Stomach smooth muscle (tissue), 2 donors: ENCODE results near the gene SNRNP27.
"Not testable (repeated sequence)": the region's sequence is repeated elsewhere in the genome, so short reads cannot be mapped to it uniquely, and the experiment has no call there.

Experiments used
- H3K27ac ChIP-seq: one replicate; pipeline ENCODE4 v1.7.0; 2013; ENCODE audit warnings: mild to moderate bottlenecking, low read length, inconsistent platforms
- H3K27me3 ChIP-seq, 2 donors: one replicate each; pipeline ENCODE4 v1.7.0; 2013; ENCODE audit warnings: low read length in 2 of 2; ENCODE audit not compliant: insufficient read depth in 2 of 2, control insufficient read depth in 1 of 2
- H3K36me3 ChIP-seq, 2 donors: one replicate each; pipeline ENCODE4 v1.7.0; 2013; ENCODE audit warnings: low read length in 2 of 2; ENCODE audit not compliant: control insufficient read depth in 2 of 2, insufficient read depth in 2 of 2
- H3K4me1 ChIP-seq: one replicate; pipeline ENCODE4 v1.7.0; 2013; ENCODE audit warnings: low read length; ENCODE audit not compliant: control insufficient read depth, insufficient read depth
- H3K4me3 ChIP-seq, 2 donors: one replicate each; pipeline ENCODE4 v1.7.0; 2013; ENCODE audit warnings: low read length in 2 of 2
- H3K9ac ChIP-seq, 2 donors: one replicate each; pipeline ENCODE4 v1.7.0; 2013; ENCODE audit warnings: low read length in 2 of 2, mild to moderate bottlenecking in 1 of 2
- H3K9me3 ChIP-seq, 2 donors: one replicate each; pipeline ENCODE4 v1.7.0; 2013; ENCODE audit warnings: low read length in 2 of 2; ENCODE audit not compliant: control insufficient read depth in 2 of 2
- donor health status: healthy.
- donor health status: Pancreatic carcinoma.

The SNRNP27 gene

GRCh38 chr2:69890881-69891280, 2.9 kb upstream of the SNRNP27 start:
- H3K27me3 ChIP-seq, result no peaks in the 10 kb centered on the region
- peaks cover 0 to 2% of the 10 kb centered on the region in 2 donors for H3K36me3 ChIP-seq
- H3K9me3 ChIP-seq, result no peaks in the 10 kb centered on the region
- H3K27ac ChIP-seq, result no peak overlapping the region
- H3K4me1 ChIP-seq, result peaks cover 10% of the 10 kb centered on the region
- H3K9ac ChIP-seq, result no peak overlapping the region
- no peak overlapping the region for H3K4me3 ChIP-seq

DNA sequence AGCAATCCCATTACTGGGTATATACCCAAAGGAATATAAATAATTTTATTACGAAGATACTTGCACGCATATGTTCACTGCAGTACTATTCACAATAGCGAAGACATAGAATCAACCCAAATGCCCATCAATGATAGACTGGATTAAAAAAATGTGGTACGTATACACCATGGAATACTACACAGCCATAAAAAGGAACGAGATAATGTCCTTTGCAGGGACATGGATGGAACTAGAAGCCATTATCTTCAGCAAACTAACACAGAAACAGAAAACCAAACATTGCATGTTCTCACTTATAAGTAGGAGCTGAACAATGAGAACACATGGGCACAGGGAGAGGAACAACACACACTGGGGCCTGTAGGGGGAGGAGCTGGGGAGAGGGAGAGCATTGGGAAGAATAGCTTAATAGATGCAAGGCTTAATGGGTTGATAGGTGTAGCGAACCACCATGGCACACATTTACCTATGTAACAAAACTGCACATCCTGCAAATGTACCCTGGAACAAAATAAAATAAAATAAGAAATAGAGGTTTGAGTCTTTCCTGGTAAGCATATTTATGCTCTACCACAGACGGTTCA, 825 bp upstream of the SNRNP27 start:
- peaks cover 8 to 16% of the 10 kb centered on the region in 2 donors for H3K36me3 ChIP-seq
- H3K4me3 ChIP-seq, result peak overlapping the region in 1 of 2 donors; percentile 92

DNA sequence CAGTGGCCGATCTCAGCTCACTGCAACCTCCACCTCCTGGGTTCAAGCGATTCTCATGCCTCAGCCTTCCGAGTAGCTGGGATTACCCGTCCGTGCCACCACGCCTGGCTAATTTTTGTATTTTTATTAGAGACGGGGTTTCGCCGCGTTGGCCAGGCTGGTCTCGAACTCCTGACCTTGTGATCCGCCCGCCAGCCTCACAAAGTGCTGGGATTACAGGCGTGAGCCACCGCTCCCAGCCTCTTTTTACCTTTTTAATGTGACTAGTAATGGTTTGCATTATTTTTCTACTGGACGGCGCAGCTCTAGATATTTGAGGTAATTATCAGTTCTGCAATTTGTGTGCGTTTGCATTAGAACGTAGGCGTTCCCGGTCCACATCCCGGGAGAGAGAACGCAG, 981 bp downstream of the SNRNP27 start:
- H3K36me3 ChIP-seq, result peaks cover 16 to 22% of the 10 kb centered on the region in 2 donors
- H3K27me3 ChIP-seq, H3K9me3 ChIP-seq, H3K27ac ChIP-seq: not testable (repeated sequence)
- H3K4me3 ChIP-seq, result peak overlapping the region; percentile 79 to 92
- peak overlapping the region; percentile 83 to 98 for H3K9ac ChIP-seq
- peaks cover 13% of the 10 kb centered on the region for H3K4me1 ChIP-seq

More for the DNA sequence above, 825 bp upstream of the SNRNP27 start:
- H3K4me1 ChIP-seq, result peaks cover 13% of the 10 kb centered on the region
- not testable (repeated sequence) for H3K27me3 ChIP-seq, H3K27ac ChIP-seq, H3K9ac ChIP-seq, H3K9me3 ChIP-seq

GRCh38 chr2:69902213-69902922, 8.6 kb downstream of the SNRNP27 start:
- no peak overlapping the region for H3K27ac ChIP-seq
- no peaks in the 10 kb centered on the region for H3K27me3 ChIP-seq
- no peak overlapping the region for H3K9ac ChIP-seq
- H3K9me3 ChIP-seq, result no peaks in the 10 kb centered on the region
- H3K4me3 ChIP-seq, result no peak overlapping the region
- H3K36me3 ChIP-seq, result peaks cover 26 to 30% of the 10 kb centered on the region in 2 donors
- peaks cover 6% of the 10 kb centered on the region for H3K4me1 ChIP-seq

GRCh38 chr2:69907216-69907615, 13.5 kb downstream of the SNRNP27 start:
- Histone ChIP-seq H3K9me3 (no peaks in the 10 kb centered on the region), H3K9ac (no peak overlapping the region), H3K36me3 (peaks cover 15 to 27% of the 10 kb centered on the region in 2 donors), H3K4me3 (no peak overlapping the region), H3K4me1 (peaks cover 3% of the 10 kb centered on the region), H3K27ac (no peak overlapping the region), H3K27me3 (no peaks in the 10 kb centered on the region)

- Histone ChIP-seq H3K4me1 (peaks cover 2% of the 10 kb centered on the region), H3K27ac (no peak overlapping the region), H3K9me3 (no peaks in the 10 kb centered on the region), H3K4me3 (no peak overlapping the region), H3K9ac (no peak overlapping the region), H3K36me3 (peaks cover 13 to 20% of the 10 kb centered on the region in 2 donors), H3K27me3 (no peaks in the 10 kb centered on the region)
These were observed 18.3 kb downstream of the SNRNP27 start for GRCh38 chr2:69911985-69912563.

DNA sequence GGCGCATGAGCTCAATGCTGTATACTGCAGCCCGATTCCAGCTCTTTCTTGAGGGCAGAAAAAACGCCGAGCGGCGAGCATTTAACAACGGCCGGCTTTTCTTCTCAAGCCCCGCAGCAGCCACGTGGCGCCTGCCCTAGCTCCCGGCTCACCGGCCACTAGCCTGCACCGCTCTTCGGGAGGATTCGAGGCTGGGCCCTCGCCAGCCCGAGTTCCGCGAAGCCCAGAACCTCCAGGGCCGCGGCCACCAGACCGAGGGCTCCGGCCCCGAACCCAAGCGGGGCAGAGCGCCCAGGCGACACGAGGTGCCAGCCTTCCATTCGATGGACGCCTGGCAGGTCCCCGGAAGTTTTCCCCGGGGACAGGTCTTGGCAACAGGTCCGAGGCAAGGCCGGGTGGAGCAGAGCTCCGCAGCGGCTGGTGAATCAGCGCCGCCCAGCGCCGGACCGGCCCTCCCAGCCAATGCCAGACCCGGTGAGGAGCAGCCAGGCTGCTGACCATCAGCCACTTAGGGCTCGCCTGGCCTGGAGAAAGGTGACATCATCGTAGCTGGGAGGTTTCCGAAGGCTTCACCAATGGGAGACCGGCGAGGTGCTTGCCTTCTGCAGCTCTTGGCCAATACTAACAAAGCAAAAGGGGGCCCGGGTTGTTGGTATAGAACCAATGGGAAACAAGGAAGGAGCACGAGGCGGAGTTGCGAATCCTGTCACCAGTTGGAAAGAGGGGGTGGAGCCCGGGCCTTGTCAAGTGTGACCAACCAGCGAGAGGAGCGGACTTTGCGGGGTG, 20.6 kb downstream of the SNRNP27 start:
- H3K9me3 ChIP-seq, result no peaks in the 10 kb centered on the region
- H3K36me3 ChIP-seq, result peaks cover 7 to 10% of the 10 kb centered on the region in 2 donors
- H3K4me3 ChIP-seq, result peak overlapping the region; percentile 76 to 80
- H3K27ac ChIP-seq, result peak overlapping the region; percentile 84
- H3K4me1 ChIP-seq, result peaks cover 2% of the 10 kb centered on the region
- no peaks in the 10 kb centered on the region for H3K27me3 ChIP-seq
- peak overlapping the region; percentile 77 to 89 for H3K9ac ChIP-seq

DNA sequence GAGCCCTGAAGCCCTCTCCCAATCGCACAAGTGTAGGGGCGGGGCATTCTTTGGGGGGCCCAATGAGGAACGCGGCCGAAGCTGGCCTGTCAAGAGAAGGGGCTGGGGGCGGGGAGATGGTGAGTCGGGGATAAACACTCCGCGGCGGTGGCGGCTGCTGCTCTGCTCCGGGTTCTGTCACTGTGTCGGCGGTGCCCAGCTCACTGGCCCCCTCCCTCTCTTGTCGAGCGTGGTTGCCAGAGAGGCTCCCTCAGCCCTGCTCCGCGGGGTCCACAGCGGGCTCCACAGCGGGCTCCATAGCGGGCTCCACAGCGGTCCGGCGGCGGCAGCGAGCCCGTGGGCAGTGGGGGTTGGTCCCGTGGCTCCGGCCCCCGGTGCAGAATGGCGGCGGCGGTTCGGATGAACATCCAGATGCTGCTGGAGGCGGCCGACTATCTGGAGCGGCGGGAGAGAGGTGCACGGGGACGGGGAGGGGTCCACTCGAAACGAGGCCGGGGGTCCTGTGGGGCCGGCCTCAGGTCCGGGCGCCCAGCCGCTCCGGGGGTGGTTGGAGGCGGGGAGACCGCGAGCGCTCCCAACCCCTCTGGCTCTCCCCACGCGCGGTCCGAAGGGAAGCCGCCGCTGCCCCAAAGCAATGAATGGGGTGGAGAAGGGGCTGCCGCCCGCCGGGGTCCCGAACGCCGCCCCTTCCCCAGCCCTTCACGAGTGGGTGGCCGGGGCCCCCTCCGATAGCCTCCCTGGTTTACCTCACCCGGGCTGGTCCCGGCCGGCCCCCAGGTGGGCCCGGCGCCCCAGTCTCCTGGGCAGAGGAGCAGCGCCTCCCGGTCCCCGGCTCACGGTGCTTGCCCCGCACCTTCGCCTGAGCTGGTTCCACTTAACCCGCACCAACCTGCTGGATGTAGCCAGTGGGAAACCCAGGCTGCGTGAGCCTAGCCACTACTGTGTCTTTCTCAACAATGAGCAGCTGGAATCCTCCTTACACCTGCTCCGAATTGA, 21.5 kb downstream of the SNRNP27 start, which contains the start of gene MXD1:
TSS of gene MXD1 (plus strand) at position 160 of the 996 bp plus-strand sequence. CDS start at position 382, 222 bp downstream.
- H3K9me3 ChIP-seq, result no peaks in the 10 kb centered on the region
- peak within 1 kb of the TSS; percentile 76 to 80 for H3K4me3 ChIP-seq
- H3K27ac ChIP-seq, result peak within 1 kb of the TSS; percentile 84
- H3K27me3 ChIP-seq, result no peaks in the 10 kb centered on the region
- H3K9ac ChIP-seq, result peak within 1 kb of the TSS; percentile 77 to 89
- H3K4me1 ChIP-seq, result peaks cover 2% of the 10 kb centered on the region
- H3K36me3 ChIP-seq, result peaks cover 3 to 7% of the 10 kb centered on the region in 2 donors

DNA sequence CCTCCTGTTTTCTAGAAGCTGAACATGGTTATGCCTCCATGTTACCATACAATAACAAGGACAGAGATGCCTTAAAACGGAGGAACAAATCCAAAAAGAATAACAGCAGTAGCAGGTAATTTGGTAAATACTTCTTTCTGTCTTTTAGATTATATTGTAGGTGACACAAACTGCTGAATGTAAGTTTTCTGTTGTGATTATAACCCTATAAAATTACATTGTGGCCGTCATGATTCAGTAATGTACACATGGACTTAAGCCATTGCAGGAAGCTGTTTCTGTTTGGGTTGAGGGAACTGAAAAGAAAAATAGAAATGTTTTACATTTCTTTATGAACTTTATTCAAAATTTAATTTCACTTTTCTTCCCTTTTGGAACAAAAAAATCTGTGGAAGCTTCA, 22.4 kb downstream of the SNRNP27 start:
- H3K4me1 ChIP-seq, result peaks cover 2% of the 10 kb centered on the region
- H3K27ac ChIP-seq, result peak overlapping the region; percentile 79
- H3K9me3 ChIP-seq, result no peaks in the 10 kb centered on the region
- peak overlapping the region; percentile 76 for H3K4me3 ChIP-seq
- H3K36me3 ChIP-seq, result peaks cover 0 to 4% of the 10 kb centered on the region in 2 donors
- peak overlapping the region; percentile 76 to 80 for H3K9ac ChIP-seq
- H3K27me3 ChIP-seq, result no peaks in the 10 kb centered on the region
